Fibroblast of the conjunctiva (primary cell): Measurements from ENCODE around the gene ZNF488.
"Not testable (repeated sequence)": the region's sequence is repeated elsewhere in the genome, so short reads cannot be mapped to it uniquely, and the experiment has no call there.

Experiments
- DNase-seq: peaks from one replicate; pipeline ENCODE4 v3.0.0-alpha.2; 2010; ENCODE audit warnings: low read depth

ZNF488 gene

DNA sequence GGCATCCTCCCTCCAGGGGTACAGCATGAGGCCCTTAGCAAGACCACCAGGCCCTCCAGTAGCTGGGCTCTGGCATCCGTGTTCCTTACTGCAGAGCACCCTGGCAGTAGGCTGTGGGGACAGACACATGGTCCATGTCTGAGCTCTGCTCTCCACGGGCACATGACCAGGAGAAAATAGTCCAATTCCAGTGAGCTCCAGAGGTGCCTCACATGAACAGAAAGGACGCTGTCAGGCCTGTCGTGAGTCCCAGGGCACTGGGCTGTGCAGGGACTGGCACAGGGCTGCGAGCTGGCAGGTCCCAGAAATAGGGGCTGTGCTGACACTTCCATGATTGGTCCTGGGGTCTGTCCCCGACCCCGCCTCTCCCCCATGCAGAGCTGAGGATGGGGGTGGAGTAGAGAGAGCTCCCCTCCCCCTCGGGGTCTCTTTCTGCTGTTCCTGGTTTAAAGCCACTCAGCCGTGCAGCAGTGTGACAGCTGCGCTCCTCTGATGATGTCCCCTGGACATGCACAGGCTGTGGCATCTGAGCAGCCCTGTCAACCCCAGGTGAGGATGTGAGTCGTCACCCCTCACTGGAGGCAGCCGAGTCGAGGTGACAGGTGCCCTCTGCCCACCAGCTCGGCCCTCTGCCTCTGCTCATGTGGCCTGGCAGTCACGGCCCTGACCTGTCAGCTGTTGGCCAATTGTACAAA, 25.2 kb upstream of the ZNF488 start:
- no peak for DNase-seq

GRCh38 chr10:47408606-47409005, 24.5 kb upstream of the ZNF488 start:
- no peak for DNase-seq

DNA sequence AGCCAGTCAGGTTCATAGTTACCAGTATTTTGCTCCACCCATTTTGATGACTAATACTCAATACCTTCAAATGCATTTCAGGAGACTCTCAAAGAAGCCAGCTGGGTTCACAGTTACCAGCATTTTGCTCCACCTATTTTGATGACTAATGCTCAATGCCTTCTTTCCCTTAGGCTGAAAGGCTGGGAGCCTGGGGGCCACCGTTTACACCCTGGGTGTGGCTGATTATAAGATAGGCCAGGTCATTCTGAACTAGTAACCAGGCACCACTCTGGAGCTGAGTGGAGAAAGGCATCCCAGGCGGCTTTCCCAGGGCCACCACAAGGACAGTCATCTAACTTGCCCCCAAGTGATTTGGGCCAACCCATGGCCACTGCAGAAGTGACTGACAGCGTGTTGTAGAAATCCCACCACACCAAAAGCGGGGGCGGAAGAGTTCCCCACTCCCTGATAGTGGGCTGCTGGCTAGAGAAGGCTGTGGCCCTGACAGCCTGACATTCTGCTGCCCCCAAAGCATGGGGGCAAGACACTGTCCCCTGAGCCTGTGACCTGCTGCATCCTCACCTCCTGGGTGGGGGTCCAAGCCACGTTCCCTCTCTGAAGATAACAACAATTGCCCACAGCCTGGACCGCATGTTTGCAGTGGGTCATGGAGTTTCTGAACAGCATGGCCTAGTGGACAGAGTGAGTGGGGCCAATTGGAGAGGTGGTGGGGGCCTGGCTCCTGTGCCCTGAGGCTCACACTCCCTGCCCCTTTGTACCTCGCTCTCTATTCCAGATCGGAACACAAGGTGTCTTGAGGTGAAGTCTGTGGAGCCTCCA, 23.0 kb upstream of the ZNF488 start:
- DNase-seq = peak; percentile 21

- DNase-seq = no peak
Observed at GRCh38 chr10:47406548-47406869, 22.4 kb upstream of the ZNF488 start.

- DNase-seq = no peak
Observed at GRCh38 chr10:47405857-47406547, 21.9 kb upstream of the ZNF488 start.

DNA sequence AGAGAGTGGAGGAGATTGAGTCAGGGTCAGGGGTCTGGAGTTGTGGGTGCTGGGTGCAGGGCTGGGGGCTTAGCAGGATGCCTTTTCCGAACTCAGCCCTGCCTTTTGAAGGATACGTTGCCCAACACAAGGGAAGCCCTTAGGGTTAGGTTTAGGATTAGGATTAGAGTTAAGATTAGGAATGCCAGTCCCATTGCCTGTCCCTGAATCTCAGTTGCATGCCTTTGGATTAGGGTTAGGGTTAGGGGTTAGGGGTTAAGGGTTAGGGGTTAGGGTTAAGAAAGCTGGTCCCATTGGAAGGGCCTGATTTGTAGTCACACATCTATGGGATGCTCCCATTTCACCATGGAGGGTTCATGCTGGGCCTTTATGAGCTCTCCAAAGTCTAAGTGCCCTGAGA, 20.8 kb upstream of the ZNF488 start:
- DNase-seq = no peak

- DNase-seq = no peak
Observed at GRCh38 chr10:47404446-47404845, 20.4 kb upstream of the ZNF488 start.

- no peak for DNase-seq
Observed at GRCh38 chr10:47403446-47404318, 19.6 kb upstream of the ZNF488 start.

- peak; percentile 61 for DNase-seq
Observed at GRCh38 chr10:47402641-47403301, 18.7 kb upstream of the ZNF488 start.

DNA sequence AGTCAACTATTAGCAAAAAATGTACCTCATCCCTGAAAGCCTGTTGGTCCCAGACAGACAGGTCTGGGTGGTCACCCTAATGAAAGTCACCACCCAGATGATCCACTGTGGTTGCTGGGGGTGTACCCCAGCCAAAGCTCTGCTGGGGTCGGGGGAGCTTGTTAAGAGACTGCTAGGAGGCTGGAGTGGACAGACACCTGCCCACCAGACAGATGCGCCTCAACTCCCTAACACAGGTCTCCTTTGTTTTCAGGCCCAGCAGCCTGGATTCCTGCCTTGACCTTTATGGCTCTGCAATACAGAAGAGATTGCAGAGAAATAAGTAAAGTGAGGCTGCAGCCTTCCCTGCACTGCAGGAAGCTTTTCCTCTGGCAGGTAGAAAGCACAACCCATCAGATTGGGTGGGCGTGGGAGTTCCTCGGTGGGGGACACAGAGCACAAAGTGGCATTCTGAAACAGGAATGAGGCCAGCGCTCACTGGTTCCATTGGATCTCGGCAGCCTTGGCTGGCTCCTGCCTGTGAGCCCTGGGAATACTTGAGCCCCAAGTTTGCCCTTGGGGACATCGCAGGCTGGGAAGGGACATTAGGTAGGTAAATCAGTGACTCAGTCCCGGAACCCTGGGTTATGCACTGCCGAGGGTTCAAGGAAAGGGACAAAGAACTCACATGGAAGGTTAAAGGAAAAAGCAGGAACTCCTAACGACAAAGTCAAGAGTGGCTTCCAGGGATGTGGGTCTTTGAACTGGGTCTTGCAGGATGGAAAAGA, 18.0 kb upstream of the ZNF488 start:
- DNase-seq = no peak

DNA sequence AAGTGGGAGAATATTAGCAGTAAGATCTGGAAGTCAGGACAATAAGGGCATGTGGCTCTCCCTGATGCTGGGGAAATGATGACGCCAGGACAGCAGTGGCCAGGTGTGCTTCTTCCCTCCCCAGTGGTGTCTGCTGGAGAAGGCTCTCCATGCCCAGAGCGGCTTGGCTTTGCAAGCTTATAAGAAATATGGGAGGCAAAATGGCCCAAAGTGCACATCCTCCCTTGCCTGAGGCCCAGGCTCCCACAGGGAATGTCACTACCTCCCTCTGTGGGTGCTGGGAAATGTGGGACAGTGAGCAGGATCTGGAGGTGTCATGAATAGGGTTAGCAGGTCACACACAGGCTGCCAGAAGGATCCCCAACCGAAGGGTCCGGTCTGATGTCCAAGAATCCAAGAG, 17.1 kb upstream of the ZNF488 start:
- DNase-seq = no peak

- DNase-seq = no peak
Observed at GRCh38 chr10:47400786-47401185, 16.7 kb upstream of the ZNF488 start.

GRCh38 chr10:47400251-47400650, 16.2 kb upstream of the ZNF488 start:
- no peak for DNase-seq

DNA sequence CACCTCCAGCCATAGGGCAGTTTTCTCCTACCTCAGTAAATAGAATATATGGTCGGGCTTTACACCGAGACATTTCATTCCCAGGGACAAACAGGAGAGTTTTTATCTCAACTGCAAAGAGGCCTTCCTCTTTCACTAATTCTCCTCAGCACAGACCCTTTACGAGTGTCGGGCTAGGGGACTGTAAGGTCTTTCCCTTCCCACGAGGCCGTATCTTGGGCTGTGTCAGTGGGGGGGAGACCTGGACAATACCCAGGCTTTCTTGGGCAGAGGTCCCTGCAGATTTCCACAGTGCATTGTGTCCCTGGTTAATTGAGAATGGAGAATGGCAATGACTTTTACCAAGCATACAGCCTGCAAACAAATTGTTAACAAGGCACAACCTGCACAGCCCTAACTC, 13.2 kb upstream of the ZNF488 start:
- DNase-seq = no peak

- DNase-seq = no peak
Observed at GRCh38 chr10:47396311-47396717, 12.2 kb upstream of the ZNF488 start.

DNA sequence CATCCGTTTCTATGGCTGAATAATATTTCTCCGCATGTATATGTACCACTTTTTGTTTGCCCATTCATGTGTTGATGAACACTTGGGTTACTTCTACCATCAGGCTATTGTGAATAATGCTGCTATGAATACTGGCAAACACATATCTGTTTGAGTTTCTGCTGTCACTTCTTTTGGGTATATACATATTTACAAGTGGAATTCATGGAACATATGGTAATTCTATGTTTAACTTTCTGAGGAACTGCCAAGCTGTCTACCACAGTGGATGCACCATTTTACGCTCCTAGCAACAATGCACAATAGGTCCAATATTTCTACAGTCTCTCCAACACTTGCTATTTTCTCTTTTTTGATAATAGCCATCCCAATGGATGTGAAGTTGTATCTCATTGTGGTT, 5.5 kb upstream of the ZNF488 start:
- DNase-seq = no peak

- no peak for DNase-seq
Observed at GRCh38 chr10:47388879-47389278, 4.8 kb upstream of the ZNF488 start.

DNA sequence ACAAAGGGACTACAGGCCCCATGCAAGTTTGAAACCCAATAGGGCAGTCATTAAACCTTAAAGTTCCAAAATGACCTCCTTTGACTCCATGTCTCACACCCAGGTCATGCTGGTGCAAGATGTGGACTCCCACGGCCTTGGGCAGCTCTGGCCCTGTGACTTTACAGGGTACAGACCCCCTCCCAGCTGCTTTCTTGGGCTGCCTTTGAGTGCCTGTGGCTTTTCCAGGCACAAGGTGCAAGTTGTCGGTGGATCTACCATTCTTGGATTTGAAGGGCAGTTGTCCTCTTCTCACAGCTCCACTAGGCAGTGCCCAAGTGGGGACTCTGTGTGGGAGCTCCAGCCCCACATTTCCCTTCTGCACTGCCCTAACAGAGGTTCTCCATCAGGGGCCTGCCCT, 2.0 kb upstream of the ZNF488 start:
- not testable (repeated sequence) for DNase-seq

DNA sequence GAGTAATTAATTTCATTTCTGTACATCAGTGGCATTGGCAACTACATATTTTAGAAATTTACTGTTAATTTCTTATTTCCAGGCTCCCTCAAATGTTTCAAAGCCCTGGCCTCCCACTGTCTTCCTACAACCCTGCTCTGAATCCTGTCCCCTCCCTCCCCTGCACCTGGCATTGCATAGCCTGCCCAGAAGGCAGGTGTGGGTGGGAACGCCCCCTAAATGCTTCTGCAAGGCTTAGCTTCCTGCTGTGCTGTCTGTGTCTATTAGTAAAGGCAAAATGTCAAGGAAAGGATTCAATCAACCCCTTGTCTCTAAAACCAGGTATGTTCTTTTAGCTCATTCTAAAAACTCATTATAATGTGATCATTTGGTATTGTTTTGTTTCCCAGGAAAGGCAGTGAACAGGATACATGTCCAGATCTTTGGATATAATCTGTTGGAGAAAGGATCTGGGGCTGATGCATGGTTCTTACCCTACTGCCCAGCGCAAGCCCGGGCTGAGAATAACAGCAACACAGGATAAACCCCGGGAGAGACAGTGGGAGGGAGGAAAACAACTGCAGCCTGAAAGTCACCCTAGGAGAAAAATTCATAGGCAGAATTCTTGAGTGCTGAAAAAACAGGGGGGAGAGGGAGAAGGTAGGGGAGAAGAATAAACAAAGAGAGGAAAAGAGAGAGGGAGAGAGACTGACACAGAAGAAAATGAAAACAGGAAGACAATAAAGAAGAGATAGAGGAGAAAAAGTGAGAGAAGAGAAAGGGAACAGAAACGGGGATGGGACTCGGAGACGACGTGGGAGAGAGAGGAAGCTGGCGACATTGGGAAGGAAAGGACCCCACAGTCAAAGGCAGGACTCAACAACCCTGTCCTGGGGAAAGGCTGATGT, 589 bp downstream of the ZNF488 start:
- no peak for DNase-seq
